Subcutaneous abdominal adipose tissue (tissue), 5 donors: ENCODE data around the gene RELN.

ENCODE experiments used
- H3K27ac ChIP-seq: one replicate; pipeline ENCODE4 v1.7.0; 2013; ENCODE audit warnings: low read depth, mild to moderate bottlenecking, inconsistent platforms, low read length, moderate library complexity
- H3K27me3 ChIP-seq, 5 donors: one replicate each; pipeline ENCODE4 v1.7.0; 2013; ENCODE audit warnings: low read length in 5 of 5, inconsistent platforms in 1 of 5; ENCODE audit not compliant: control insufficient read depth in 5 of 5, insufficient read depth in 4 of 5
- H3K36me3 ChIP-seq, 5 donors: one replicate each; pipeline ENCODE4 v1.7.0; 2013; ENCODE audit warnings: low read length in 5 of 5; ENCODE audit not compliant: control insufficient read depth in 5 of 5, insufficient read depth in 5 of 5
- H3K4me1 ChIP-seq, 5 donors: one replicate each; pipeline ENCODE4 v1.7.0; 2013; ENCODE audit warnings: low read length in 5 of 5, mild to moderate bottlenecking in 3 of 5, moderate library complexity in 1 of 5; ENCODE audit not compliant: control insufficient read depth in 5 of 5, insufficient read depth in 5 of 5
- H3K4me3 ChIP-seq, 5 donors: one replicate each; pipeline ENCODE4 v1.7.0; 2013; ENCODE audit warnings: low read length in 5 of 5, low read depth in 1 of 5
- H3K9ac ChIP-seq, 5 donors: one replicate each; pipeline ENCODE4 v1.7.0; 2013; ENCODE audit warnings: low read length in 5 of 5, mild to moderate bottlenecking in 4 of 5, moderate library complexity in 3 of 5
- H3K9me3 ChIP-seq, 5 donors: one replicate each; pipeline ENCODE4 v1.7.0; 2013; ENCODE audit warnings: low read length in 5 of 5; ENCODE audit not compliant: control insufficient read depth in 5 of 5
- donor health status: healthy.
- donor health status: healthy.
- donor health status: healthy.
- donor health status: healthy.
- donor health status: healthy.

Gene RELN

DNA sequence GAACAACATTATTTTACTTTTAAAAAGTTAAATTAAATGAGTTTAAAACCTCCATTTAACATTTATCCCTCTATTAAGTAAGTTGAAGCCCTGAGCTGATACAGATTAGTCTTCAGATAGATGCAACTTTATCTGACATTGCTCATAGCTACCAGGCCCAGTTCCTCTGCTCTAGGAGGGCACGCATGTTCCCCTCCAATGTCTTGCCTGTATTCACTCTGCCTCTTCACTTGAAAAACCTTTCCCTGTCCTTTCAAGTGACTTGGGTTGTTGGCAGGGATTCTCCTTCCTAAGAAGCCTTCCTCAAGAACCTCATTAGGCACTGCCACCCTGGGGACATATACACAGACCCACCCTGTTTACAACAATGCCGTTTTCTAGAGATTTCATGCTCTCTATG, 270.4 kb downstream of the RELN start:
- no peaks in the 10 kb centered on the region for H3K36me3 ChIP-seq
- H3K9me3 ChIP-seq: no peaks in the 10 kb centered on the region
- peaks cover 0 to 2% (median 0%) of the 10 kb centered on the region in 5 donors for H3K27me3 ChIP-seq
- H3K4me1 ChIP-seq: no peaks in the 10 kb centered on the region
- H3K27ac ChIP-seq: no peak overlapping the region
- H3K4me3 ChIP-seq: no peak overlapping the region
- no peak overlapping the region for H3K9ac ChIP-seq

DNA sequence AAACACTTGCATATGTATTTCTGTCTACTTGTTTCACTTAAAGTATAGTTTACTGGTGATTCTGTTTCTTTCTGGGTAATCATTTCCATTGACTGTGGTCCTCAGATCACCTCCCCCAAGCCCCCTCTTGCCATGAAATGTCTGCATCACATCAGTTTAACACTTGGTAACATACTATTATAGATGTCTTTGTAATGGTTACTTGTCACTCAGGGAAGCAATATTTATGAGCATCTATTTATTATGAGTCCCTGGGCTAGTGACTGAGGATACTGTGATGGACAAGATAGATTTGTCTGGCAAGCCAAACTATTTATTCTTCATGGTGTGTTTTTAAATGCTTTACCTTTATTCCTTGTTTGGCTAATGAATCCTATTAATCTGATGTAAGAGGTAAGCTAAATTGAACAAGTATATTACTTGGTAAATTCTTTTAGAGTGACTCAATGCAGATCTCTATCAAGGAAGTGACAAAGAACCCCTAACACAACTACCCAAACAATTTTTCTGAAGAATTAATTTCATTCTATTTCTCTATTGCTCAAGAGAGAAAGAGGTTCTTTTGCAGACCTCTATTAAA, 270.9 kb downstream of the RELN start:
- Histone ChIP-seq H3K36me3 (no peaks in the 10 kb centered on the region), H3K27ac (no peak overlapping the region), H3K4me3 (no peak overlapping the region), H3K9me3 (no peaks in the 10 kb centered on the region), H3K4me1 (no peaks in the 10 kb centered on the region), H3K9ac (no peak overlapping the region), H3K27me3 (peaks cover 0 to 2% (median 0%) of the 10 kb centered on the region in 5 donors)

DNA sequence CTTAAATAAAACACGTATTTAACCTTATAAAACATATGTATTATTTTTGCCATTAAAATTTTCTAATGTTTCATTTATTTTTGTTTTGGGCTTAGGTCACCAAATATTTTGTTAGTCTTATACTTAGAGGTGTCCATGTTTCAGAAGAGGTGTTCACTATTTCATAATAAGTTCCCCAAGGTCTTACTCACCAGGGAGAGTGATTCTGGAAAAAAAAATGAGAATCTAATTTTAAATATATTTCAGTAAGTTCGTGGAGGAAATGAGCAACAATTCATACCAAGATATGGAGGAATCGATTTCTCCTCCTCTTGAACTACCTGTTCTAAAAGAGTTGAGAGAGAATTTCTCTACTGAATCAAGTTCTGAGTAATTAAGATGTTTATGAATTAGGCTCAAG, 271.9 kb downstream of the RELN start:
- Histone ChIP-seq H3K27me3 (peaks cover 0 to 2% (median 0%) of the 10 kb centered on the region in 5 donors), H3K27ac (no peak overlapping the region), H3K9ac (no peak overlapping the region)

DNA sequence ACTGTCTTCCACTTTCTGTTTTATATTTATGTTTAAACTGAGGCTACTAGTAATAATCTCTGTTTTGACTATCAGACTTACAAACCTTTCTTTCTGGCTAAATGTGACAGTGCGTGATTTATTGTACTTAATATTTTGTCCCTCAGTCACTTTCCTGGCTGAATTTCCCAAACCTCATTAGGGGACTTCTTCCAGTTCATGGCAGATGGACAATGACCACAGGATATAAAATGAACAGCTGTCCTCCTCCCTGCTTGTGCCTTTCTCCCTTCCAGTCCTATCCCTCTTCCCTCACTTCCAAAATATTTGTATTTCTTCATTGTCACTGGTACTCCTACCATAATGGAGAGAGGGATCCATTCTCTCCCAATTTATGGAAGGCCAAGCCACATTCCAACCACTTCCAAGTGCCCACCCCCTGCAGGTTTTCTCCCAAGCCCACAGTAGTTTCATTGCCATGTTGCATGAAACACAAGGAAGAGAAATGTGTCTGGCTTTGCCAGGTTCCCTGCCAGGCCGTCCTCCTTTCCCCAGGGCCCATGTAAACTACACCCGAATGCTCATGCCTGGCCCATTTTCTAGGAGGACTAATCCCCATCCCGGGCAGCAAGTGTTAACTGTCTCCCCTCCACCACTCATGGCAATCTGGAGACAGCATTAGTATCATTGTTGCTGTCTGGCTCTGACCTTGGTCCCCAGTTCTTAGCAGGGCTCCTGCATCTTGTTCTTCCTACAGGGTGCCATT, 273.9 kb downstream of the RELN start:
- H3K27me3 ChIP-seq: peaks cover 0 to 2% (median 0%) of the 10 kb centered on the region in 5 donors
- H3K4me1 ChIP-seq: no peaks in the 10 kb centered on the region
- H3K36me3 ChIP-seq: no peaks in the 10 kb centered on the region
- H3K9ac ChIP-seq: no peak overlapping the region
- H3K9me3 ChIP-seq: no peaks in the 10 kb centered on the region
- H3K4me3 ChIP-seq: no peak overlapping the region
- no peak overlapping the region for H3K27ac ChIP-seq

More for the DNA sequence above, 271.9 kb downstream of the RELN start:
- Histone ChIP-seq H3K9me3 (no peaks in the 10 kb centered on the region), H3K36me3 (no peaks in the 10 kb centered on the region), H3K4me1 (no peaks in the 10 kb centered on the region), H3K4me3 (no peak overlapping the region)

DNA sequence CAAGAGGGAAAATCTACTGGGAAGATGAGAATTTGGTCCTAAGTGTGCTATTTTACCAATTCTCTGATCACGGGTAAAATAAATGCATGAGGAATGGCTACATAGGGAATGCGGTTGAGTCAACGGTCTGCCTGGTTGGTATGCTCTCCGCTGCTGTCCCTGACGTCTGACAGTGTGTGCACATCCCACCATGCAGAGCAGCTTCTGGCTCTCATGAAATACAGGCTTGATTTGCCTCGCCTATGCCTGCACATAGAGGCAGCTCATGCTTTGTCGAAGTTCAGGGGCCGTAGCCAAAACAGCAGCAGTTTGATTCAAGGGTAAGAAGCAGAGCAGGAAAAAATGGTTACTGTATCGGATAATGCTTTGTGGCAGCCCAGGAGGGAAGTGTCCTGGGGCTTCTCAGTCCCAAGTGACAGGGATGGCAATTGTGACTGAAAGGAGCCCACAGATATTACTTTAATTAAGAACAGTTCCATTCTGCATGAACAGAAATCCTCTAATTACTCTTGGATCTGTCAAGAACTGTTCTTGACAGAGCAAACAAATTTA, 275.0 kb downstream of the RELN start:
- H3K9ac ChIP-seq: no peak overlapping the region
- no peak overlapping the region for H3K27ac ChIP-seq
- peaks cover 0 to 2% (median 0%) of the 10 kb centered on the region in 5 donors for H3K27me3 ChIP-seq
- no peaks in the 10 kb centered on the region for H3K4me1 ChIP-seq
- H3K36me3 ChIP-seq: no peaks in the 10 kb centered on the region
- H3K9me3 ChIP-seq: no peaks in the 10 kb centered on the region
- no peak overlapping the region for H3K4me3 ChIP-seq

DNA sequence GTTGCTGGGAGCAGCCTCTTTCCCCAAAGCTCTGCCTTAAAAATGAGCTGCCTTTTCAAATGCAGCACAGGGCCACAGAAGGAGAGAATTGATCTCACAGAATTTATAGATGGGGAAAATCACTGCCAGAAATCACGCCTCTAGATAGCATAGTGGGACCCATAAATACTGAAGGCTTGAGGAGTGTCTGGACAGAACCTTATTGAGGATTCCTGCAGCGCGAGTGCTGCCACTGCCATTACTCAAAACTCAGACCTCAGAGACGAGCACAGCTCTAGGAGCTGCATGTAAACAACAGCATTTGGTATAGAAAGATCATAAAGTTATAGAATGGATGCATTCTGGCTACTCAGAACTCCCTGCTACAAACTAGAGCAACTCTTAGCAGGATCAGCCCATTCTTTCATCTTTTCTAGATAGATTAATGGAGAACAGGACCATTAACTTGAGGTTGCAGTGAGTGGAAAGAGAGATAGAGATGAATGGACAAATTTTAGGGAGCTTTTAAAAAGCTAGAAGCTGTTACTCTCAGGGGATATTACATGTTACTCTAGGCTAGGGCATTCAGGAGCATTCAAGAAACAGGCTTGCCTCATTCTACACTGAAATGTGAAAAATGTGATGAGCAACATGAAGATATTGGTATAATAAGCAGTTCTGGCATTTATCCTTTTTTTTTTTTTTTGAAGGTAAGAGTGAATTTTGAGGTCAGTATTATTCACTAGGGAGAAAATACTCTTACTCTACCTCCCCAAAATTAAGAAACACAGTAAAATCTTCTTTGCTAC, 276.3 kb downstream of the RELN start:
- Histone ChIP-seq H3K4me1 (no peaks in the 10 kb centered on the region), H3K4me3 (no peak overlapping the region), H3K27ac (no peak overlapping the region), H3K9me3 (no peaks in the 10 kb centered on the region), H3K9ac (no peak overlapping the region), H3K36me3 (no peaks in the 10 kb centered on the region), H3K27me3 (peaks cover 0 to 2% (median 0%) of the 10 kb centered on the region in 5 donors)

DNA sequence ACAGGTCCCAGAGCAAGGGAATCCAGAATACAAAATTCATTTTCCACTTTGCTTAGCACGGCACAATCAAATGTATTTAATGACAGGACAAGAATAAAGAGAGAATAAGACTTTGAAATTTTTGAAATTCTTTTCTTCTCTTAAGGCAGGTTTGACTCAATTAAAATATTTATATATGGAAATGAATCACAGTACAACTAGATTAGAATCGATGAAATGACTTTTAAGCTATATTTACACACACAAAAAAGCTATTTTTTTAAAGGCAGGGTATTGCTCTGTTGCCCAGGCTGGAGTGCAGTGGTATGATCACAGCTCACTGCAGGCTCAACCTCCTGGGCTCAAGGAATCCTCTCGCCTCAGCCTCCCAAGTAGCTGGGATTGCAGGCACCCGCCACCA, 278.0 kb downstream of the RELN start:
- no peak overlapping the region for H3K9ac ChIP-seq
- H3K4me1 ChIP-seq: no peaks in the 10 kb centered on the region
- no peak overlapping the region for H3K4me3 ChIP-seq
- H3K27ac ChIP-seq: no peak overlapping the region
- peaks cover 0 to 2% (median 0%) of the 10 kb centered on the region in 5 donors for H3K27me3 ChIP-seq
- no peaks in the 10 kb centered on the region for H3K36me3 ChIP-seq
- no peaks in the 10 kb centered on the region for H3K9me3 ChIP-seq

DNA sequence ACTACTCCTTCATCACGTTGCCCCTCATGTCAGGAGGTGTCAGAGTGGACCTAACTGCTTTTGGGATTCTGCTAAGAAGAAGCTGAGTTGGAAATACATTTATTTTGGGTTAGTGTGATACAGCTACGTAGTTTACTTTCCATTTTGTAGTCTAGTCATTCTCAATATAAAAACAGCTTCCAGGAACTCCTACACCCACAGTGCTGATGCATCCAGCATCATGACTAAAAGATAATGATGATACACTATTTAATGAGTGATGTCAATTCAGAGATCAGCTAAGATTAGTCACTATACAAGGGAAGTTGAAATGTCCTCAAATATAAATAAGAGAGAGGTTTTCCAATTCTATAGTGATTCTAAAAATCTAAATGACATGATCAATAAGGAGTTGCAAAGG, 279.2 kb downstream of the RELN start:
- Histone ChIP-seq H3K4me3 (no peak overlapping the region), H3K27me3 (no peaks in the 10 kb centered on the region), H3K9ac (no peak overlapping the region), H3K27ac (no peak overlapping the region), H3K36me3 (no peaks in the 10 kb centered on the region), H3K9me3 (no peaks in the 10 kb centered on the region), H3K4me1 (no peaks in the 10 kb centered on the region)

DNA sequence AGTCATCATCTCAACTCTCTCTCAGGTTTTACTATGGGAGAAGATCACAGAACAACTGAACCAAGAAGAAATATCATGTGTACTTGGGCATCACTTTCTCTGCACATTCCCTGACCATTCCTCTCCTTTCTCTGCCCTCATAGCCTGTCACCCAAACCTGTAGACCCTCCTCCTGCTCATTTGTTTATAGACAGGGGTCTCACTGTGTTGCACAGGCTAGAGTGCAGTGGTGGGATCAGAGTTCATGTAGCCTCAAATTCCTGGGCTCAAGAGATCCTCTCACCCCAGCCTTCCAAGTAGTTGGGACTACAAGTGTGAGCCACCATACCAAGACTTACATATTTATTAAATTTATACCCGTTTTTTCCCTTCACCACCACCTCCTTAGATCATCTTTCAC, 282.7 kb downstream of the RELN start:
- H3K4me3 ChIP-seq: no peak overlapping the region
- no peaks in the 10 kb centered on the region for H3K27me3 ChIP-seq
- H3K4me1 ChIP-seq: no peaks in the 10 kb centered on the region
- no peak overlapping the region for H3K27ac ChIP-seq
- no peaks in the 10 kb centered on the region for H3K9me3 ChIP-seq
- H3K9ac ChIP-seq: no peak overlapping the region
- no peaks in the 10 kb centered on the region for H3K36me3 ChIP-seq

DNA sequence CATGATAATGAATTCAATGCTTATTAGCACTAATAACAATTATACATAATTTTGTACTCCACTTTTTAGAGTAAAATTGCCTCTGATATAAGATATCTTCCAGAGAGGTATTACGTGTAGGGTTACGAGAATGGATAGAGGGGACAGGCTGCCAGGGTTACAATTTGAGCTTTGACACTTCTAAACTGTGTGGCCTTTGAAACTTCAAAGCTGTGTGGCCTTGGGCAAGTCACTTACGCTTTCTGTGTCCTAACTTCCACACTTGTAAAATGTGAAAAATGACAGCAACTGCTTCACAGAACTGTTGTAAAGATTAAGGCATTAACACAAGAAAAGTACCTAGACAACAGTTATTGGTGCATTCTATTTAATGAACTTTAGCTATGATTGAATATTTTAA, 283.9 kb downstream of the RELN start:
- Histone ChIP-seq H3K27me3 (no peaks in the 10 kb centered on the region), H3K4me3 (no peak overlapping the region), H3K9me3 (no peaks in the 10 kb centered on the region), H3K9ac (no peak overlapping the region), H3K36me3 (no peaks in the 10 kb centered on the region), H3K4me1 (no peaks in the 10 kb centered on the region), H3K27ac (no peak overlapping the region)
